AG08396 (cell line): Measurements from ENCODE around the gene AUTS2.
A peak's percentile ranks its signal among the peaks of the same experiment; 100 is the strongest.
"Not testable (repeated sequence)": the region's sequence is repeated elsewhere in the genome, so short reads cannot be mapped to it uniquely, and the experiment has no call there.

ENCODE experiments used
- DNase-seq: peaks from one replicate; pipeline ENCODE4 v3.0.0; 2012; ENCODE audit warnings: low spot score, mixed read lengths

Gene AUTS2

GRCh38 chr7:70779321-70779720 is 1181.0 kb downstream of the AUTS2 start:
- no peak for DNase-seq

GRCh38 chr7:70781922-70782311 is 1183.6 kb downstream of the AUTS2 start:
- DNase-seq, result no peak

GRCh38 chr7:70782796-70783195 is 1184.5 kb downstream of the AUTS2 start:
- DNase-seq, result no peak

GRCh38 chr7:70785427-70785826 is 1187.2 kb downstream of the AUTS2 start:
- no peak for DNase-seq

GRCh38 chr7:70786076-70786475 is 1187.8 kb downstream of the AUTS2 start:
- DNase-seq, result no peak

- no peak for DNase-seq
These were observed 1189.0 kb downstream of the AUTS2 start for GRCh38 chr7:70787286-70787685.

GRCh38 chr7:70787771-70788170 is 1189.5 kb downstream of the AUTS2 start:
- no peak for DNase-seq

GRCh38 chr7:70788276-70788675 is 1190.0 kb downstream of the AUTS2 start:
- peak; percentile 71 for DNase-seq

GRCh38 chr7:70789481-70790214 is 1191.4 kb downstream of the AUTS2 start:
- no peak for DNase-seq

- no peak for DNase-seq
These were observed 1192.2 kb downstream of the AUTS2 start for GRCh38 chr7:70790215-70791073.

GRCh38 chr7:70791341-70791740 is 1193.1 kb downstream of the AUTS2 start:
- no peak for DNase-seq

- DNase-seq, result no peak
These were observed 1194.8 kb downstream of the AUTS2 start for GRCh38 chr7:70793060-70793459.

GRCh38 chr7:70793821-70794220 is 1195.5 kb downstream of the AUTS2 start:
- DNase-seq, result no peak

GRCh38 chr7:70794962-70795361 is 1196.7 kb downstream of the AUTS2 start:
- DNase-seq, result no peak

- DNase-seq, result no peak
These were observed 1197.7 kb downstream of the AUTS2 start for GRCh38 chr7:70795948-70796347.

- no peak for DNase-seq
These were observed 1198.8 kb downstream of the AUTS2 start for GRCh38 chr7:70797109-70797514.

GRCh38 chr7:70799841-70800405 is 1201.6 kb downstream of the AUTS2 start:
- no peak for DNase-seq

GRCh38 chr7:70805360-70805759 is 1207.1 kb downstream of the AUTS2 start:
- no peak for DNase-seq

- no peak for DNase-seq
These were observed 1209.4 kb downstream of the AUTS2 start for GRCh38 chr7:70807650-70808049.

- no peak for DNase-seq
These were observed 1210.6 kb downstream of the AUTS2 start for GRCh38 chr7:70808876-70809275.

GRCh38 chr7:70810558-70811139 is 1212.4 kb downstream of the AUTS2 start:
- no peak for DNase-seq

GRCh38 chr7:70812511-70812910 is 1214.2 kb downstream of the AUTS2 start:
- DNase-seq, result no peak

GRCh38 chr7:70822490-70822889 is 1224.2 kb downstream of the AUTS2 start:
- DNase-seq, result not testable (repeated sequence)
